ENCODE results near the gene RAB13. TPM values are rescaled to one million over a fixed set of nuclear protein-coding genes. Genes with fewer than 3 reads are reported as not detected.

The RAB13 gene
- total and polyA plus RNA-seq, 2 donors (not counting 1 experiment from before 2014, with no cell fraction given) = 0.09 to 9.7 TPM

DNA sequence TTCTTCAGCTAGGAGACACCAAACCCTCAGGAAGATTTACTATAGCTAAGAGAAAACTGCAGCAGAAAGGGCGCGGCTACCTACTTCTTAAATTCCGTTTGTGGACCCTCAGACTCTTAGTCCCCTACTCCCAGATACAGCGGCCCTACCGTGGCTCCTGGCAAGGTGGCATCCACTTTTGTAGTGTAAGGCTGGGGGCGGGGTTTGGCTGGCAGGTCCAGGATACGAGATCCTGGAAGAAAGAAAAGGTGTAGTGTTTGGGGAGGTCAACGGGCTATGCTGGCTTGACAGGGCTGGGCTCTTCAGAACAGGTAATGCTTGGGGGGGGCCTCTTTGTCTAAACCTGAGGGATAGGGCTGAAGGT, 18.2 kb downstream of the RAB13 start:
- DNase-seq (no peak), ATAC-seq (ENCODE audit: low read depth) (no peak)
- H3K27ac Mint-ChIP-seq = peak overlapping the region; percentile 99
- peaks cover 43% of the 10 kb centered on the region for H3K4me1 Mint-ChIP-seq
- H3K27me3 Mint-ChIP-seq = no peaks in the 10 kb centered on the region
- Histone ChIP-seq H4K20me1 (ENCODE audit: control insufficient read depth, insufficient read depth, low read length, poor library complexity, severe bottlenecking) (no peaks in the 10 kb centered on the region), H3K4me2 (replicated peaks; ENCODE audit: low read depth, low read length, poor library complexity, severe bottlenecking) (peak overlapping the region; percentile 95), H3K4me1 (ENCODE audit: control insufficient read depth in 2 of 2, insufficient read depth in 2 of 2, low read length in 2 of 2) (peaks cover 37 to 45% of the 10 kb centered on the region in 2 donors), H2AFZ (ENCODE audit: insufficient read depth, low read depth, low read length, poor library complexity, severe bottlenecking) (peak overlapping the region; percentile 93), H3K36me3 (replicated peaks in 1 of 2; ENCODE audit: control extremely low read depth in 1 of 2, control insufficient read depth in 1 of 2, extremely low read depth in 1 of 2, insufficient read depth in 2 of 2, low read length in 1 of 2) (peaks cover 0 to 1% of the 10 kb centered on the region in 2 experiments), H3K27me3 (replicated peaks in 1 of 4; ENCODE audit: control extremely low read depth in 1 of 4, control insufficient read depth in 3 of 4, insufficient read depth in 4 of 4, low read length in 3 of 4) (no peaks in the 10 kb centered on the region), H3K27ac (ENCODE audit: low read length in 2 of 2) (peak overlapping the region; percentile 91 to 94), H3K79me2 (ENCODE audit: control insufficient read depth, insufficient read depth, low read length) (peaks cover 42% of the 10 kb centered on the region), H3K4me3 (ENCODE audit: control extremely low read depth in 1 of 5, extremely low read depth in 1 of 5, insufficient read depth in 1 of 5, low read depth in 2 of 5, low read length in 4 of 5) (peak overlapping the region; percentile 73 to 95 (median 90)), H3K9me3 (ENCODE audit: control extremely low read depth in 1 of 3, control insufficient read depth in 2 of 3, insufficient read depth in 1 of 3, low read length in 2 of 3) (no peaks in the 10 kb centered on the region), H3K9ac (ENCODE audit: low read length) (peak overlapping the region; percentile 90)
- intact Hi-C loops (cut with micrococcal nuclease) = loop anchor here (1.0 kb wide), 4 partner anchors 9 to 45 kb away; partner anchors contain the start of genes CRTC2, DENND4B and JTB
- ChIA-PET POLR2A (interaction anchor here (0.6 to 5.3 kb wide), 11 partner anchors 9 to 334 kb away, joined by 3 to 64 read pairs (median 14); partner anchors contain the start of genes CHTOP, CRTC2, DENND4B and GATAD2B), CTCF (interaction anchor here (1.0 to 7.5 kb wide), 11 partner anchors 9 to 334 kb away, joined by 3 to 65 read pairs (median 6); partner anchors contain the start of genes CRTC2, DENND4B, GATAD2B and JTB)
- H3K9me3 Mint-ChIP-seq (ENCODE audit: insufficient read depth) = no peaks in the 10 kb centered on the region
- TF ChIP-seq EZH2 (IDR thresholded peaks at IDR 0.05; ENCODE audit: borderline replicate concordance, insufficient read depth, low read depth, low read length, poor library complexity, severe bottlenecking) = no peak
- TF ChIP-seq, protein P1, sequence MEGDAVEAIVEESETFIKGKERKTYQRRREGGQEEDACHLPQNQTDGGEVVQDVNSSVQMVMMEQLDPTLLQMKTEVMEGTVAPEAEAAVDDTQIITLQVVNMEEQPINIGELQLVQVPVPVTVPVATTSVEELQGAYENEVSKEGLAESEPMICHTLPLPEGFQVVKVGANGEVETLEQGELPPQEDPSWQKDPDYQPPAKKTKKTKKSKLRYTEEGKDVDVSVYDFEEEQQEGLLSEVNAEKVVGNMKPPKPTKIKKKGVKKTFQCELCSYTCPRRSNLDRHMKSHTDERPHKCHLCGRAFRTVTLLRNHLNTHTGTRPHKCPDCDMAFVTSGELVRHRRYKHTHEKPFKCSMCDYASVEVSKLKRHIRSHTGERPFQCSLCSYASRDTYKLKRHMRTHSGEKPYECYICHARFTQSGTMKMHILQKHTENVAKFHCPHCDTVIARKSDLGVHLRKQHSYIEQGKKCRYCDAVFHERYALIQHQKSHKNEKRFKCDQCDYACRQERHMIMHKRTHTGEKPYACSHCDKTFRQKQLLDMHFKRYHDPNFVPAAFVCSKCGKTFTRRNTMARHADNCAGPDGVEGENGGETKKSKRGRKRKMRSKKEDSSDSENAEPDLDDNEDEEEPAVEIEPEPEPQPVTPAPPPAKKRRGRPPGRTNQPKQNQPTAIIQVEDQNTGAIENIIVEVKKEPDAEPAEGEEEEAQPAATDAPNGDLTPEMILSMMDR (IDR thresholded peaks at IDR 0.05) = no peak
- WGBS (ENCODE audit: insufficient coverage) = 0% methylated on average over 5 of the region's 8 CpGs
- H3K4me3 Mint-ChIP-seq = peak overlapping the region; percentile 98
